GM23338 (cell line): Measurements from ENCODE around the gene GNRH2. TPM values are rescaled to one million over a fixed set of nuclear protein-coding genes. Genes with fewer than 3 reads are reported as not detected.

Experiments
- ATAC-seq: fragments of 200-7000 bp; cut with Tn5 transposase; 3 replicates; pipeline ENCODE4 v1.9.1; 2020
- DNase-seq: peaks from one replicate; pipeline ENCODE4 v3.0.0-alpha.2; 2015; ENCODE audit warnings: low spot score
- H2AFZ ChIP-seq: fragments of 200-600 bp; sonication (generic); 2 replicates; pipeline ENCODE4 v1.8.0; 2016; ENCODE audit warnings: antibody characterized with exemption, mild to moderate bottlenecking, moderate library complexity
- H3F3A ChIP-seq: fragments of 200-600 bp; sonication (generic); replicated peaks from 2 replicates; pipeline ENCODE4 v1.8.0; 2017; ENCODE audit warnings: antibody characterized with exemption, mixed run types, low read depth
- H3K27ac ChIP-seq: fragments of 200-600 bp; sonication (generic); 2 replicates; pipeline ENCODE4 v1.6.1; 2016; ENCODE audit warnings: low read depth
- H3K27me3 ChIP-seq: fragments of 200-600 bp; sonication (generic); 2 replicates; pipeline ENCODE4 v1.8.0; 2016; ENCODE audit warnings: mild to moderate bottlenecking, mixed run types, moderate library complexity; ENCODE audit not compliant: insufficient read depth
- H3K36me3 ChIP-seq: fragments of 200-600 bp; sonication (generic); 2 replicates; pipeline ENCODE4 v1.8.0; 2016; ENCODE audit warnings: mild to moderate bottlenecking; ENCODE audit not compliant: insufficient read depth
- H3K4me1 ChIP-seq: fragments of 200-600 bp; sonication (generic); 2 replicates; pipeline ENCODE4 v1.8.0; 2016; ENCODE audit warnings: mild to moderate bottlenecking, moderate library complexity; ENCODE audit not compliant: insufficient read depth
- H3K4me2 ChIP-seq: fragments of 200-600 bp; sonication (generic); 2 replicates; pipeline ENCODE4 v1.7.1; 2017; ENCODE audit warnings: mixed run types
- H3K4me3 ChIP-seq: fragments of 200-600 bp; sonication (generic); 2 replicates; pipeline ENCODE4 v1.6.1; 2016; ENCODE audit warnings: mixed run types
- H3K79me2 ChIP-seq: fragments of 200-600 bp; sonication (generic); replicated peaks from 2 replicates; pipeline ENCODE4 v1.8.0; 2017; ENCODE audit warnings: mild to moderate bottlenecking; ENCODE audit not compliant: insufficient read depth
- H3K9me2 ChIP-seq: fragments of 200-600 bp; sonication (generic); 2 replicates; pipeline ENCODE4 v1.8.0; 2017; ENCODE audit not compliant: insufficient read depth
- H4K20me1 ChIP-seq: fragments of 200-600 bp; sonication (generic); replicated peaks from 2 replicates; pipeline ENCODE4 v1.8.0; 2017; ENCODE audit warnings: mild to moderate bottlenecking; ENCODE audit not compliant: insufficient read depth
- H3K27ac Mint-ChIP-seq: 2 replicates; pipeline ENCODE4 v1.8.0; 2020; ENCODE audit warnings: inconsistent platforms, mild to moderate bottlenecking, moderate library complexity, mixed read lengths
- H3K27me3 Mint-ChIP-seq: 3 replicates; pipeline ENCODE4 v1.8.0; 2022; ENCODE audit warnings: low read depth, mild to moderate bottlenecking, moderate library complexity, mixed read lengths, inconsistent platforms; ENCODE audit not compliant: insufficient read depth, poor library complexity
- H3K36me3 Mint-ChIP-seq: 3 replicates; pipeline ENCODE4 v1.8.0; 2021; ENCODE audit warnings: low read depth, mild to moderate bottlenecking, inconsistent platforms, moderate library complexity, mixed read lengths
- H3K4me1 Mint-ChIP-seq: 3 replicates; pipeline ENCODE4 v1.8.0; 2020; ENCODE audit warnings: mild to moderate bottlenecking, inconsistent platforms, mixed read lengths
- H3K4me3 Mint-ChIP-seq: 3 replicates; pipeline ENCODE4 v1.8.0; 2021; ENCODE audit warnings: moderate library complexity, mild to moderate bottlenecking, inconsistent platforms, mixed read lengths
- H3K9me3 Mint-ChIP-seq: 3 replicates; pipeline ENCODE4 v1.8.0; 2020; ENCODE audit warnings: moderate library complexity, mild to moderate bottlenecking, inconsistent platforms, mixed read lengths
- CREB1 ChIP-seq: fragments of 250-450 bp; sonication (Bioruptor Pico); IDR thresholded peaks from 2 replicates; pipeline ENCODE4 v1.5.0; 2020; ENCODE audit warnings: low read depth, mild to moderate bottlenecking, moderate library complexity
- CTCF ChIP-seq, 2 experiments: fragments of 200-600 bp in 1 of 2; sonication (generic) in 1 of 2; conservative IDR thresholded peaks; 2 replicates each; pipeline versions ENCODE4 v1.5.1 to v1.6.1; 2016 to 2017; ENCODE audit warnings: antibody characterized with exemption in 2 of 2, low read depth in 2 of 2, mild to moderate bottlenecking in 2 of 2, moderate library complexity in 1 of 2
- EZH2 ChIP-seq: fragments of 200-600 bp; sonication (generic); IDR thresholded peaks from one replicate; pipeline ENCODE4 v1.8.0; 2017; ENCODE audit warnings: antibody characterized with exemption, mild to moderate bottlenecking, low read depth; ENCODE audit not compliant: unreplicated experiment
- EZH2phosphoT487 ChIP-seq: fragments of 200-600 bp; sonication (generic); IDR thresholded peaks from one replicate; pipeline ENCODE4 v1.8.1; 2018; ENCODE audit warnings: antibody characterized with exemption; ENCODE audit not compliant: unreplicated experiment
- JUNB ChIP-seq: IDR thresholded peaks from one replicate; pipeline ENCODE4 v1.6.1; 2016; ENCODE audit warnings: antibody characterized with exemption; ENCODE audit not compliant: unreplicated experiment
- REST ChIP-seq: IDR thresholded peaks from one replicate; pipeline ENCODE4 v1.6.1; 2018; ENCODE audit warnings: antibody characterized with exemption; ENCODE audit not compliant: unreplicated experiment
- STAT1 ChIP-seq: IDR thresholded peaks from one replicate; pipeline ENCODE4 v1.6.1; 2016; ENCODE audit warnings: antibody characterized with exemption; ENCODE audit not compliant: unreplicated experiment
- ZNF114 ChIP-seq: fragments of 250-450 bp; sonication (Bioruptor Pico); IDR thresholded peaks from 2 replicates; pipeline ENCODE4 v1.5.0; 2020; ENCODE audit warnings: mild to moderate bottlenecking, moderate library complexity
- ZNF331 ChIP-seq: fragments of 250-450 bp; sonication (Bioruptor Pico); IDR thresholded peaks from 2 replicates; pipeline ENCODE4 v1.5.0; 2020; ENCODE audit warnings: low read depth, mild to moderate bottlenecking, moderate library complexity
- ZNF462 ChIP-seq: fragments of 250-450 bp; sonication (Bioruptor Pico); IDR thresholded peaks from 2 replicates; pipeline ENCODE4 v1.5.0; 2020; ENCODE audit warnings: mild to moderate bottlenecking, moderate library complexity
- polyA plus RNA-seq: library from polyadenylated mRNA; unstranded; fragments of >200 nt; fragmentation: Nextera tagmentation; extraction: Ambion mirVana; gene quantifications from 2 replicates; pipeline ENCODE4 v1.2.1, GENCODE V29; 2016
- total RNA-seq: library from RNA; depleted of rRNA; stranded (reverse); fragments of >200 nt; shearing (Covaris generic); gene quantifications from 2 replicates; pipeline ENCODE4 v1.2.3, GENCODE V29; 2014

The GNRH2 gene
- total and polyA plus RNA-seq, 2 experiments from 2014 or later: not detected

GRCh38 chr20:3077618-3078134 lies 34.3 kb downstream of the GNRH2 start (continued):
- no peak for TF ChIP-seq ZNF462 (CRISPR knock-in tag)
- no peak for TF ChIP-seq ZNF114 (CRISPR knock-in tag)
- TF ChIP-seq JUNB: no peak
- no peak for TF ChIP-seq EZH2phosphoT487

GRCh38 chr20:3080939-3081388 lies 37.5 kb downstream of the GNRH2 start:
- no peak for DNase-seq
- Histone ChIP-seq H3K4me2 (no peak overlapping the region), H3K9me2 (no peaks in the 10 kb centered on the region), H3K27me3 (peaks cover 53% of the 10 kb centered on the region), H3F3A (no peaks in the 10 kb centered on the region), H3K36me3 (no peaks in the 10 kb centered on the region), H3K27ac (no peak overlapping the region), H4K20me1 (no peaks in the 10 kb centered on the region), H3K4me3 (no peak overlapping the region), H3K4me1 (peaks cover 4% of the 10 kb centered on the region; the same call in 1 of the 2 replicates), H3K79me2 (no peaks in the 10 kb centered on the region), H2AFZ (no peak overlapping the region)
- ATAC-seq: no peak
- Mint-ChIP-seq H3K36me3 (no peaks in the 10 kb centered on the region), H3K9me3 (no peaks in the 10 kb centered on the region), H3K27ac (no peak overlapping the region), H3K4me1 (peaks cover 3% of the 10 kb centered on the region; the same call in 1 of the 3 replicates), H3K27me3 (peaks cover 53% of the 10 kb centered on the region), H3K4me3 (no peak overlapping the region)
- TF ChIP-seq REST: no peak
- TF ChIP-seq CREB1 (CRISPR knock-in tag): no peak
- TF ChIP-seq EZH2phosphoT487: no peak
- no peak for TF ChIP-seq EZH2
- no peak for TF ChIP-seq CTCF (conservative IDR thresholded peaks at IDR 0.05; ENCODE audit: low read depth in 2 of 2)
- no peak for TF ChIP-seq ZNF331 (CRISPR knock-in tag)
- no peak for TF ChIP-seq JUNB
- TF ChIP-seq STAT1: no peak
- TF ChIP-seq ZNF114 (CRISPR knock-in tag): no peak
